DMS 273 treated with DMSO at 0.1 percent for 48 hours (cell line): ENCODE measurements around the gene SH3PXD2B.
"Not testable (repeated sequence)": the region's sequence is repeated elsewhere in the genome, so short reads cannot be mapped to it uniquely, and the experiment has no call there.

ENCODE experiments used
- DNase-seq: peaks from one replicate; lab custom pipeline; 2025; lab: John Stamatoyannopoulos, UW

SH3PXD2B gene

GRCh38 chr5:172417983-172418630, 36.2 kb downstream of the SH3PXD2B start:
- DNase-seq: peak; percentile 77

- DNase-seq: no peak
These were observed 37.0 kb downstream of the SH3PXD2B start for GRCh38 chr5:172417130-172417841.

DNA sequence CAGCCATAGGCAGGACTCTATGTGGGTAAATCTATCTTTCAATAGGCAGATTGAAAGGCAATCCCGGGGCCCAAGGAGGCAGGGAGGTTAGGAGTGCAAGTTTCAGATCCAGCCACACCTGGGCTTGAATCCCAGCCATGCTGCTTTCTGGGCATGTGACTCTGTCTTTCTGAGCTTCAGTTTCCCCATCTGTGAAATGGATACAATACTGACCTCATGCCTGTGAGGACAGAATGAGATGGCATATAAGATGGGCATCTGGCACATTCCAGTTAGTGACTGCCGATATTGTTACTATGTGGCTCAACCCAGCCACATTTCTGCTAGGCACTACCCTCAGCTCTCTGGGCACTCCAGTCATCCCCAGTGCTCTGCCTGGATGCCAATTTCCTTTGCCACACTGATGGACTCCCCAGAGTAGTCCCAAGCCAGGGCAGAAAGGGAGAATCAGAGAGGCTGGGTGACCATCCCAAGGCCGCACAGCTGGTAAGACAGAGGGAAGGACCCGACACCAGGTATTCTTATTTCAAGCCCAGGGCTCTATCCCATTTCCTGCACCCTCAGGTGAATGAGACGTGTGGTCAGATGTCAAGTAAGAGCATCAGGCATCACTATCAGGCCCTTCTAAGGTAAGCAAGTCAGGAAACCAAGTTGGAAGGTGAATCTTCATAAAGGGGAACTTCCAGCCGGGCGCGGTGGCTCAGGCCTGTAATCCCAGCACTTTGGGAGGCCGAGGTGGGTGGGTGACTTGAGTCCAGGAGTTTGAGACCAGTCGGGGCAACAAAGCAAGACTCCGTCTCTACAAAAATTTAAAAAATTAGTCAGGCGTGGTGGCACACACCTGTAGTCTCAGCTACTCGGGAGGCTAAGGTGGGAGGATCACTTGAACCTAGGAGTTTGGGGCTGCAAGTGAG, 38.7 kb downstream of the SH3PXD2B start:
- DNase-seq: no peak

DNA sequence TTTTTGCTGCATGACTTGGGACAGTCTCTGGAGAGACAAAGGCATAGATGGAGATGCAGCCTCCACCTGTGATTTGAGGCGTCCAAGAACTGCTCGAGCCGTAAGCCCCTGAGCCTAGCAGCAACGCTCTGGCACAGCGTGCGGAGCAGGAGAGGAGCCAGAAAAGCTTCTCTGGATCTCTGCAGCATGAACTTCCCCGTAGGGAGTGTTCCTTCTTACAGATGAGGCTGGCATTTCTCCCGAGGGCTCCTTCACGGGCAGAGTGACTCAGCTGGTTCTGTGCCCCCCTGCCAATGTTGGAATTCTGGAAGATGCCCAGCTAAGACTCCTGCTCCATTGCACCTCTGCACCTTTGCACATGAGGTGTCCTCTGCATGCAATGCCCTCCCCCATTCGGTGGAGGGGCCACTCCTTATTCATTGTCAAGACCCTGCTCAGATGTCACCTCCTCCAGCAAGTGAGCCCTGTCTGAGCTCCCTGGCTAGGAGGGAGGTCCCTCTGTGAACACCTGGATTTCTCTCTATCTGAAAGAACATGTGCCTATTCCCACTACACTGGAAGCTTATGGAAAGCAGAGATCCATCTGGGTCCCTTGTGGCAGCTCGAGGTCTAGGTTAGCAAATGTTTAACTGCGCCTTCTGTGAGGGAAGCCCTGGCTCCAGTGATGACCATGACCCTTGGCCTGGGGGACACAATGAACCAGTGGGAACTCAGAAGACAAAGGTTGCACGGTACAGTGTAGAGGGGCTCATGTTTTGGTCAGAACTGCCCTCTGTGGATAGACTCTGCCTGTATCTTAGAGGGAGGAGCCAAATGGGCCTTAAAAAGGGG, 39.6 kb downstream of the SH3PXD2B start:
- no peak for DNase-seq

- DNase-seq: no peak
These were observed 40.6 kb downstream of the SH3PXD2B start for GRCh38 chr5:172413601-172414171.

GRCh38 chr5:172412724-172413286, 41.5 kb downstream of the SH3PXD2B start:
- no peak for DNase-seq

DNA sequence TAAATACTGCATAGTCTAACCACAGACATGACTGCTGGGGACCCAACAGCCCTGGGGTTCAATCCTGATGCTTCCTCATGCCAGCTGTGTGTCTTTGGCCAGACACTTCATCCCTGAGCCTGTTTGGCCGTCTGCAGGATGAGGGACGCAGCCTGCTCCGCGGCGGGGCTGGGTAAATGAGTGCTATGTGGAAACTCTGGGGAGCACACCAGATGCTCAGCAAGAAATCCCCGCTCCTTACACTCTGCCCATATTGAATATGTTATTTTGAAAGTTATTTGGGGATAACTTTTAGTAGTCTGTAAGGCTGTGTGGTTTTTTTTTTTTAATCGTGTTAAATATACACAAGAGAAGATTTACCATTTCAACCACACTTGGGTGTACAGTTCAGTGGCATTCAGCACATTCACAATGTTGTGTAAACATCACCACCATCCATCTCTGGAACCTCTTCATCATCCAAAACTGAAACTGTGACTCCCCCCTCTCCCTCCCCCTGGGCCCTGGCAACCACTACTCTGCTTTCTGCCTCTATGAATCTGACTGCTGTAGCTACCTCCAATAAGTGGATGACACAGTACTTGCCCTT, 42.7 kb downstream of the SH3PXD2B start:
- no peak for DNase-seq

- no peak for DNase-seq
These were observed 43.5 kb downstream of the SH3PXD2B start for GRCh38 chr5:172410662-172411483.

DNA sequence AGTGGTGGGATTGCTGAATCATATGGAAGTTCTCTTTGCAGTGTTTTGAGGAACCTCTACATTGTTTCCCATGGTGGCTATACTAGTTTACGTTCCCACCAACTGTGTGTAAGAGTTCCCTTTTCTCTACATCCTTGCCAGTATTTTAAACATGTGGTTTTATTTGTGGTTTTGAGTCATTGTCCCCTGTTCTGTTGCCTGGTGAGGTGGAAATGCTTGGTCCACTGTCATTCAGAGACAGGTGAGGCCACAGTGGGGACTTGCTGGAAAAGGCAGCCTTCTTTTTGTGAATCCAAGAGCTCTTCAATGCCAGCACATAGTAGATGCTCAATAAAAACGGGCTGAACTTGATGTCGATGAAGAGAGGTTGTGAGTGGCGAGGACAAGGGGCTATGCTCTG, 44.2 kb downstream of the SH3PXD2B start:
- DNase-seq: no peak

GRCh38 chr5:172409477-172409876, 44.8 kb downstream of the SH3PXD2B start:
- not testable (repeated sequence) for DNase-seq

DNA sequence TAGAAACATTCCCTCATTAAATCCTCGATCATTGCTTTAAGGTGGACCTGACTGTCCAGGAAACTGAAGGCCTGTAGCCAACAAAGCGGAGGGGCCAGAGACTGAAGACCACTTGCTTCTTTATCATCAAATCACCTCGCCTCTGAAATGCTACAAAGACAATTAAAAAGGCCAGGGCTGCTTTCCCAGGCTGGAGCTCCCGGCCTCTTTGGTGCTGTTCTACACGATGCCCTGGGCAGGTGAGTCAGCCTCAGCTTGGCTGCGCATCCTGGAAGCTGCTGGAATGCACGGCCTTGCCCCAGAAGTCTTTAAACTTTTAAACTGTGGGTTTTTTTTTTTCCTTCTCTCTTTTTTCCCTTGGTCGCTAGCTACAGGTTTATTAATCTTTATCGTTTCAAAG, 46.5 kb downstream of the SH3PXD2B start:
- DNase-seq: no peak

GRCh38 chr5:172407241-172407691, 47.1 kb downstream of the SH3PXD2B start:
- no peak for DNase-seq

GRCh38 chr5:172405226-172406107, 48.9 kb downstream of the SH3PXD2B start:
- no peak for DNase-seq

GRCh38 chr5:172404746-172405145, 49.6 kb downstream of the SH3PXD2B start:
- no peak for DNase-seq

DNA sequence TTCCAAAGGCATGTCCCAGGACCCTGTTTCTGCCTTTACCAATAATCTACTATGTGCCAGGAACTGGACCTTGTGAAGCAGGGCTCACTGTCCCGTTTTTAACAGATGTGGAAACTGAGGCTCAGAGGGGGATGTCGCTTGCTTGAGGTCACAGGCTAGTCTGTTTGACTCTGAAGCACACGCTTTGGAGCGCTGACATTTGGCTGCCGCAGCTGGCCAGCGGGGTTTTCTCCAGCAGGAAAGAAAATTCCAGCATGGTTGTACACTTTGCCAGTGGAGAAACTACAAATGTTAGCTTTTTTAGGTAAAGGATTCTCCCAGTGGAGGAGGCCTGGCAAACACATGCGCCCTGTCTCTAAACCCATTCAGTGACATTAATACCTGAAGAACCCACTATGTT, 50.5 kb downstream of the SH3PXD2B start:
- no peak for DNase-seq

DNA sequence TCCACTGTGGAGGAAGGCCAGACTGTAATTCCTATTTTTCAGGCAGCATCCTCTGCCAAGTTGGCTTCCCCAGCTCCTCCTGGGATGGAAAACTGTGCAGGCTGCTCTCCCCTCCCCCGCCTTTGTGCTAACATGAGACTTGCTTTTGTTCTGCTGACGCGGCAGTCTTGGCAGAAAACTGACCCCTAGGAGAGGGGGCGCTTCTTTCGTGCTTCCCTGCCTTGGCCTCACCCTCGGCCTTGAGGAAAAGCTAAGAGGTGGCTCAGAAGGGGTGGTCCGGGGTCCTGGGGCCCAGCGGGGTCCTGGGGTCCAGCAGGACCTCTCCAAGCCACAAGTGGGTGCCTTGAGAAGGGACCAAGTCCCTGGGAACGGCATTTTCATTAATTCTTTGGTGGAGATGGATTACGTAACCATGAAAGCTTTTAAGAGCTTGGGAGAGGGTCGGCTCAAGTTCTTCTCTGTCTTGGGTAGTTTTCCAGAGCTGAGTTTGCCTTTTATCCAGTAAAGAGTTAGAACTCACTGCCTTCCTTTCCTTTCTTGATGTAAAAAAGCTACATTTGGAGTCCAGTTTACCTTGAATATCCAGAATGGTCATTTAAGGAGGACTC, 51.0 kb downstream of the SH3PXD2B start:
- no peak for DNase-seq

- DNase-seq: no peak
These were observed 51.7 kb downstream of the SH3PXD2B start for GRCh38 chr5:172402531-172403188.

DNA sequence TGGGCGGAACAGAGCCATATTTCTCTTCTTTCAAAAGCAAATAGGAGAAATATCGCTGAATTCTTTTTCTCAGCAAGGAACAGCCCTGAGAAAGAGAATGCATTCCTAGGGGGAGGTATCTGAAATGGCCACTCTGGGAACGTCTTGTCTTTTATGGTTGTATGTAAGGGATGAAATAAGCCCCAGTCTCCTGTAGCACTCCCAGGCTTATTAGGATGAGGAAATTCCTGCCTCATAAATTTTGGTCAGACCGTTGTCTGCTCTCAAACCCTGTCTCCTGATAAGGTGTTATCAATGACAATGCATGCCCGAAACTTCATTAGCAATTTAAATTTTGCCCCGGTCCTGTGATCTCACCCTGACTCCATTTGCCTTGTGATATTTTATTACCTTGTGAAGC, 52.3 kb downstream of the SH3PXD2B start:
- DNase-seq: not testable (repeated sequence)
